HUES64 (cell line): Measurements from ENCODE around the gene RASEF.

Experiments used
- H3K27ac ChIP-seq: 2 replicates; pipeline ENCODE4 v1.7.0; 2013; ENCODE audit warnings: low read depth, low read length, inconsistent platforms
- H3K27me3 ChIP-seq: 2 replicates; pipeline ENCODE4 v1.6.1; 2013; ENCODE audit warnings: mild to moderate bottlenecking, low read length; ENCODE audit not compliant: insufficient read depth
- H3K36me3 ChIP-seq: 2 replicates; pipeline ENCODE4 v1.6.1; 2013; ENCODE audit warnings: mild to moderate bottlenecking, low read length; ENCODE audit not compliant: insufficient read depth
- H3K4me1 ChIP-seq: 2 replicates; pipeline ENCODE4 v1.6.1; 2013; ENCODE audit warnings: mild to moderate bottlenecking, low read length, moderate library complexity; ENCODE audit not compliant: insufficient read depth
- H3K4me3 ChIP-seq: 2 replicates; pipeline ENCODE4 v1.5.1; 2013; ENCODE audit warnings: mild to moderate bottlenecking, low read length, moderate library complexity
- H3K9ac ChIP-seq: 2 replicates; pipeline ENCODE4 v1.6.1; 2013; ENCODE audit warnings: mild to moderate bottlenecking, low read depth, low read length
- H3K9me3 ChIP-seq: 2 replicates; pipeline ENCODE4 v1.6.1; 2013; ENCODE audit warnings: low read depth, low read length; ENCODE audit not compliant: insufficient read depth
- WGBS: fragments of 150-250, 120-280 bp; methylation state at CpG from one replicate; pipeline ENCODE4 v1.1.7; 2013; ENCODE audit warnings: missing lambda C conversion rate; 5-methylcytosine and 5-hydroxymethylcytosine counted together

RASEF gene

GRCh38 chr9:83056911-83057310, 6.0 kb downstream of the RASEF start:
- Histone ChIP-seq H3K27me3 (peaks cover 24% of the 10 kb centered on the region), H3K9me3 (no peaks in the 10 kb centered on the region), H3K4me3 (no peak overlapping the region), H3K9ac (no peak overlapping the region), H3K27ac (no peak overlapping the region), H3K4me1 (no peaks in the 10 kb centered on the region; the same call in 1 of the 2 replicates), H3K36me3 (no peaks in the 10 kb centered on the region)
- WGBS, result 100% methylated on average over 1 of the region's 1 CpG

- no peaks in the 10 kb centered on the region for H3K4me1 ChIP-seq
- no peak overlapping the region for H3K27ac ChIP-seq
- H3K4me3 ChIP-seq, result no peak overlapping the region
- H3K36me3 ChIP-seq, result no peaks in the 10 kb centered on the region
- H3K9me3 ChIP-seq, result no peaks in the 10 kb centered on the region
- H3K9ac ChIP-seq, result no peak overlapping the region
- WGBS, result 92% methylated on average over 1 of the region's 2 CpGs
- peaks cover 17% of the 10 kb centered on the region for H3K27me3 ChIP-seq
Observed at GRCh38 chr9:83056174-83056573, 6.8 kb downstream of the RASEF start.

- Histone ChIP-seq H3K4me1 (no peaks in the 10 kb centered on the region), H3K36me3 (no peaks in the 10 kb centered on the region), H3K9ac (no peak overlapping the region), H3K4me3 (no peak overlapping the region), H3K27ac (no peak overlapping the region), H3K27me3 (no peaks in the 10 kb centered on the region), H3K9me3 (no peaks in the 10 kb centered on the region)
- WGBS, result 86% methylated on average over 10 of the region's 11 CpGs
Observed at GRCh38 chr9:83047839-83048775, 14.8 kb downstream of the RASEF start.

- Histone ChIP-seq H3K36me3 (no peaks in the 10 kb centered on the region), H3K4me1 (no peaks in the 10 kb centered on the region), H3K9me3 (no peaks in the 10 kb centered on the region), H3K27me3 (no peaks in the 10 kb centered on the region), H3K27ac (no peak overlapping the region), H3K4me3 (no peak overlapping the region), H3K9ac (no peak overlapping the region)
- WGBS, result 91% methylated on average over 7 of the region's 7 CpGs
Observed at GRCh38 chr9:83043597-83043996, 19.3 kb downstream of the RASEF start.

GRCh38 chr9:83041771-83042170, 21.2 kb downstream of the RASEF start:
- Histone ChIP-seq H3K36me3 (no peaks in the 10 kb centered on the region), H3K27ac (no peak overlapping the region), H3K4me1 (no peaks in the 10 kb centered on the region), H3K27me3 (no peaks in the 10 kb centered on the region), H3K4me3 (no peak overlapping the region), H3K9me3 (no peaks in the 10 kb centered on the region), H3K9ac (no peak overlapping the region)
- 82% methylated on average over 1 of the region's 1 CpG for WGBS

- H3K9me3 ChIP-seq, result no peaks in the 10 kb centered on the region
- no peaks in the 10 kb centered on the region for H3K4me1 ChIP-seq
- H3K4me3 ChIP-seq, result no peak overlapping the region
- 90% methylated on average over 5 of the region's 5 CpGs for WGBS
- H3K27me3 ChIP-seq, result no peaks in the 10 kb centered on the region
- no peaks in the 10 kb centered on the region for H3K36me3 ChIP-seq
- no peak overlapping the region for H3K27ac ChIP-seq
- H3K9ac ChIP-seq, result no peak overlapping the region
Observed at GRCh38 chr9:83039303-83039702, 23.6 kb downstream of the RASEF start.

- Histone ChIP-seq H3K9me3 (no peaks in the 10 kb centered on the region), H3K9ac (no peak overlapping the region), H3K27me3 (no peaks in the 10 kb centered on the region), H3K27ac (no peak overlapping the region), H3K4me3 (no peak overlapping the region), H3K4me1 (no peaks in the 10 kb centered on the region), H3K36me3 (no peaks in the 10 kb centered on the region)
- WGBS, result 88% methylated on average over 2 of the region's 2 CpGs
Observed at GRCh38 chr9:83036043-83036442, 26.9 kb downstream of the RASEF start.

- Histone ChIP-seq H3K36me3 (no peaks in the 10 kb centered on the region), H3K4me1 (no peaks in the 10 kb centered on the region)
- 92% methylated on average over 2 of the region's 2 CpGs for WGBS
Observed at GRCh38 chr9:83035143-83035542, 27.8 kb downstream of the RASEF start.

GRCh38 chr9:83034587-83034986, 28.4 kb downstream of the RASEF start:
- Histone ChIP-seq H3K36me3 (no peaks in the 10 kb centered on the region), H3K27me3 (no peaks in the 10 kb centered on the region), H3K9me3 (no peaks in the 10 kb centered on the region), H3K27ac (no peak overlapping the region), H3K4me1 (no peaks in the 10 kb centered on the region), H3K9ac (no peak overlapping the region), H3K4me3 (no peak overlapping the region)
- WGBS, result 75% methylated on average over 1 of the region's 1 CpG

More at GRCh38 chr9:83035143-83035542, 27.8 kb downstream of the RASEF start:
- no peak overlapping the region for H3K9ac ChIP-seq
- no peaks in the 10 kb centered on the region for H3K9me3 ChIP-seq
- H3K27ac ChIP-seq, result no peak overlapping the region
- H3K27me3 ChIP-seq, result no peaks in the 10 kb centered on the region
- no peak overlapping the region for H3K4me3 ChIP-seq

- Histone ChIP-seq H3K9me3 (no peaks in the 10 kb centered on the region), H3K27me3 (no peaks in the 10 kb centered on the region), H3K4me1 (no peaks in the 10 kb centered on the region), H3K36me3 (no peaks in the 10 kb centered on the region), H3K27ac (no peak overlapping the region), H3K4me3 (no peak overlapping the region), H3K9ac (no peak overlapping the region)
- 88% methylated on average over 1 of the region's 1 CpG for WGBS
Observed at GRCh38 chr9:83034026-83034425, 28.9 kb downstream of the RASEF start.

- 91% methylated on average over 3 of the region's 3 CpGs for WGBS
- no peaks in the 10 kb centered on the region for H3K4me1 ChIP-seq
- no peaks in the 10 kb centered on the region for H3K36me3 ChIP-seq
- no peak overlapping the region for H3K27ac ChIP-seq
- H3K27me3 ChIP-seq, result no peaks in the 10 kb centered on the region
- H3K9ac ChIP-seq, result no peak overlapping the region
- H3K9me3 ChIP-seq, result no peaks in the 10 kb centered on the region
- no peak overlapping the region for H3K4me3 ChIP-seq
Observed at GRCh38 chr9:83032065-83032625, 30.8 kb downstream of the RASEF start.
